HepG2 (cell line): Measurements from ENCODE around the gene RB1. TPM values are rescaled to one million over a fixed set of nuclear protein-coding genes. Genes with fewer than 3 reads are reported as not detected.

ENCODE experiments used
- CENPX ChIP-seq: sonication (generic); formaldehyde crosslinking; IDR thresholded peaks from 2 replicates; pipeline ENCODE4 v1.9.0; 2021; ENCODE audit warnings: mild to moderate bottlenecking, missing genetic modification reagents, moderate library complexity
- GTF2F1 ChIP-seq: fragments of 150-350 bp; IDR thresholded peaks from 2 replicates; pipeline ENCODE4 v1.6.1; 2014; ENCODE audit warnings: low read length
- HMG20B ChIP-seq: conservative IDR thresholded peaks from 2 replicates; pipeline ENCODE4 v1.6.1; 2016; ENCODE audit warnings: missing genetic modification reagents, missing compliant biosample characterization
- HMGXB4 ChIP-seq, 2 experiments: sonication (generic) in 1 of 2; formaldehyde crosslinking in 1 of 2; IDR thresholded peaks; 2 replicates each; pipeline versions ENCODE4 v1.4.0 to v1.6.1; 2018 to 2020; ENCODE audit warnings: missing genetic modification reagents in 2 of 2, borderline replicate concordance in 1 of 2, low read depth in 1 of 2, mild to moderate bottlenecking in 1 of 2, missing biosample characterization in 1 of 2
- LCORL ChIP-seq, 2 experiments: fragments of 450-650 bp in 1 of 2; sonication (generic) in 1 of 2; formaldehyde crosslinking in 1 of 2; IDR thresholded peaks; 2 replicates each; pipeline versions ENCODE4 v1.5.0 to v1.6.1; 2017 to 2020; ENCODE audit warnings: antibody characterized with exemption in 1 of 2, missing genetic modification reagents in 1 of 2
- NCOR1 ChIP-seq: fragments of 200-600 bp; sonication (generic); IDR thresholded peaks from 2 replicates; pipeline ENCODE4 v1.7.0; 2017; ENCODE audit warnings: antibody characterized with exemption, low read length, borderline replicate concordance
- NR2F6 ChIP-seq, 2 experiments: IDR thresholded peaks; 2 replicates each; pipeline ENCODE4 v1.6.1; 2016; ENCODE audit warnings: antibody characterized with exemption in 1 of 2, mild to moderate bottlenecking in 1 of 2
- PHF21A ChIP-seq: sonication (generic); formaldehyde crosslinking; IDR thresholded peaks from 2 replicates; pipeline ENCODE4 v1.5.0; 2020; ENCODE audit warnings: mild to moderate bottlenecking, missing genetic modification reagents
- POGK ChIP-seq: sonication (generic); formaldehyde crosslinking; conservative IDR thresholded peaks from 2 replicates; pipeline ENCODE4 v1.8.0; 2022; ENCODE audit warnings: mild to moderate bottlenecking, moderate library complexity, missing genetic modification reagents
- RORA ChIP-seq: sonication (generic); formaldehyde crosslinking; IDR thresholded peaks from 2 replicates; pipeline ENCODE4 v1.5.0; 2020; ENCODE audit warnings: mild to moderate bottlenecking, missing genetic modification reagents, moderate library complexity
- SIX4 ChIP-seq: sonication (generic); formaldehyde crosslinking; IDR thresholded peaks from 2 replicates; pipeline ENCODE4 v1.4.0; 2020; ENCODE audit warnings: missing genetic modification reagents
- THAP11 ChIP-seq: IDR thresholded peaks from 2 replicates; pipeline ENCODE4 v1.6.1; 2016; ENCODE audit warnings: missing biosample characterization, missing genetic modification reagents
- ZNF207 ChIP-seq: fragments of 450-650 bp; IDR thresholded peaks from 2 replicates; pipeline ENCODE4 v1.6.1; 2016; ENCODE audit warnings: antibody characterized with exemption, borderline replicate concordance
- ZNF326 ChIP-seq: sonication (generic); formaldehyde crosslinking; IDR thresholded peaks from 2 replicates; pipeline ENCODE4 v1.4.0; 2020; ENCODE audit warnings: missing genetic modification reagents, borderline replicate concordance
- ZNF34 ChIP-seq: sonication (generic); formaldehyde crosslinking; IDR thresholded peaks from 2 replicates; pipeline ENCODE4 v1.4.0; 2020; ENCODE audit warnings: mild to moderate bottlenecking, missing genetic modification reagents, borderline replicate concordance
- ZNF746 ChIP-seq: sonication (generic); formaldehyde crosslinking; IDR thresholded peaks from 2 replicates; pipeline ENCODE4 v1.8.0; 2022; ENCODE audit warnings: mild to moderate bottlenecking, missing genetic modification reagents
- polyA plus RNA-seq, 8 experiments: library from polyadenylated mRNA; depleted of rRNA in 3 of 8; stranded (reverse) in 7 of 8; unstranded in 1 of 8; fragments of >200 nt; fragmentation: Illumina TruSeq in 4 of 8; extraction: Trizol in 4 of 8; gene quantifications; 2 replicates each; pipeline versions ENCODE4 v1.2.1 to v1.2.3, GENCODE V29; 2011 to 2016; ENCODE audit warnings: low read depth in 4 of 8, missing spikeins in 1 of 8, mixed read lengths in 1 of 8; ENCODE audit not compliant: insufficient read depth in 1 of 8
- total RNA-seq, 5 experiments: library from RNA; depleted of rRNA; stranded (reverse); fragments of >200 nt; fragmentation: Illumina TruSeq; extraction: Trizol; gene quantifications; 2 replicates each; pipeline ENCODE4 v1.2.3, GENCODE V29; 2016; ENCODE audit warnings: low read depth in 1 of 5
- TF ChIP-seq, protein P1 (sequence below): sonication (generic); formaldehyde crosslinking; IDR thresholded peaks from 2 replicates; pipeline ENCODE4 v1.5.1; 2020; ENCODE audit warnings: mild to moderate bottlenecking, missing genetic modification reagents, moderate library complexity
- TF ChIP-seq, protein P2 (sequence below): sonication (generic); formaldehyde crosslinking; IDR thresholded peaks from 2 replicates; pipeline ENCODE4 v1.4.0; 2020; ENCODE audit warnings: missing genetic modification reagents, low read depth, mild to moderate bottlenecking, borderline replicate concordance
- TF ChIP-seq, protein P3 (sequence below): sonication (generic); formaldehyde crosslinking; IDR thresholded peaks from 2 replicates; pipeline ENCODE4 v1.5.0; 2020; ENCODE audit warnings: missing genetic modification reagents

RB1 gene
- total and polyA plus RNA-seq, 2 of the 13 experiments (the other 11 are each of a cell fraction or from before 2014, with no cell fraction given), result 15.6 to 23.7 TPM

DNA sequence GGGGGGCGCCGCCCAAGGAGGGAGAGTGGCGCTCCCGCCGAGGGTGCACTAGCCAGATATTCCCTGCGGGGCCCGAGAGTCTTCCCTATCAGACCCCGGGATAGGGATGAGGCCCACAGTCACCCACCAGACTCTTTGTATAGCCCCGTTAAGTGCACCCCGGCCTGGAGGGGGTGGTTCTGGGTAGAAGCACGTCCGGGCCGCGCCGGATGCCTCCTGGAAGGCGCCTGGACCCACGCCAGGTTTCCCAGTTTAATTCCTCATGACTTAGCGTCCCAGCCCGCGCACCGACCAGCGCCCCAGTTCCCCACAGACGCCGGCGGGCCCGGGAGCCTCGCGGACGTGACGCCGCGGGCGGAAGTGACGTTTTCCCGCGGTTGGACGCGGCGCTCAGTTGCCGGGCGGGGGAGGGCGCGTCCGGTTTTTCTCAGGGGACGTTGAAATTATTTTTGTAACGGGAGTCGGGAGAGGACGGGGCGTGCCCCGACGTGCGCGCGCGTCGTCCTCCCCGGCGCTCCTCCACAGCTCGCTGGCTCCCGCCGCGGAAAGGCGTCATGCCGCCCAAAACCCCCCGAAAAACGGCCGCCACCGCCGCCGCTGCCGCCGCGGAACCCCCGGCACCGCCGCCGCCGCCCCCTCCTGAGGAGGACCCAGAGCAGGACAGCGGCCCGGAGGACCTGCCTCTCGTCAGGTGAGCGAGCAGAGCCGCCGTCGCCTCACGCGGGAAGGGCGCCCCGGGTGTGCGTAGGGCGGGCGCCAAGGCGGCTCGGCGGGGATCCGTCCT lies at the start of gene RB1 (continued):
- TF ChIP-seq, protein P1, sequence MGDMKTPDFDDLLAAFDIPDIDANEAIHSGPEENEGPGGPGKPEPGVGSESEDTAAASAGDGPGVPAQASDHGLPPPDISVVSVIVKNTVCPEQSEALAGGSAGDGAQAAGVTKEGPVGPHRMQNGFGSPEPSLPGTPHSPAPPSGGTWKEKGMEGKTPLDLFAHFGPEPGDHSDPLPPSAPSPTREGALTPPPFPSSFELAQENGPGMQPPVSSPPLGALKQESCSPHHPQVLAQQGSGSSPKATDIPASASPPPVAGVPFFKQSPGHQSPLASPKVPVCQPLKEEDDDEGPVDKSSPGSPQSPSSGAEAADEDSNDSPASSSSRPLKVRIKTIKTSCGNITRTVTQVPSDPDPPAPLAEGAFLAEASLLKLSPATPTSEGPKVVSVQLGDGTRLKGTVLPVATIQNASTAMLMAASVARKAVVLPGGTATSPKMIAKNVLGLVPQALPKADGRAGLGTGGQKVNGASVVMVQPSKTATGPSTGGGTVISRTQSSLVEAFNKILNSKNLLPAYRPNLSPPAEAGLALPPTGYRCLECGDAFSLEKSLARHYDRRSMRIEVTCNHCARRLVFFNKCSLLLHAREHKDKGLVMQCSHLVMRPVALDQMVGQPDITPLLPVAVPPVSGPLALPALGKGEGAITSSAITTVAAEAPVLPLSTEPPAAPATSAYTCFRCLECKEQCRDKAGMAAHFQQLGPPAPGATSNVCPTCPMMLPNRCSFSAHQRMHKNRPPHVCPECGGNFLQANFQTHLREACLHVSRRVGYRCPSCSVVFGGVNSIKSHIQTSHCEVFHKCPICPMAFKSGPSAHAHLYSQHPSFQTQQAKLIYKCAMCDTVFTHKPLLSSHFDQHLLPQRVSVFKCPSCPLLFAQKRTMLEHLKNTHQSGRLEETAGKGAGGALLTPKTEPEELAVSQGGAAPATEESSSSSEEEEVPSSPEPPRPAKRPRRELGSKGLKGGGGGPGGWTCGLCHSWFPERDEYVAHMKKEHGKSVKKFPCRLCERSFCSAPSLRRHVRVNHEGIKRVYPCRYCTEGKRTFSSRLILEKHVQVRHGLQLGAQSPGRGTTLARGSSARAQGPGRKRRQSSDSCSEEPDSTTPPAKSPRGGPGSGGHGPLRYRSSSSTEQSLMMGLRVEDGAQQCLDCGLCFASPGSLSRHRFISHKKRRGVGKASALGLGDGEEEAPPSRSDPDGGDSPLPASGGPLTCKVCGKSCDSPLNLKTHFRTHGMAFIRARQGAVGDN, result peak; percentile 93
- TF ChIP-seq, protein P2, sequence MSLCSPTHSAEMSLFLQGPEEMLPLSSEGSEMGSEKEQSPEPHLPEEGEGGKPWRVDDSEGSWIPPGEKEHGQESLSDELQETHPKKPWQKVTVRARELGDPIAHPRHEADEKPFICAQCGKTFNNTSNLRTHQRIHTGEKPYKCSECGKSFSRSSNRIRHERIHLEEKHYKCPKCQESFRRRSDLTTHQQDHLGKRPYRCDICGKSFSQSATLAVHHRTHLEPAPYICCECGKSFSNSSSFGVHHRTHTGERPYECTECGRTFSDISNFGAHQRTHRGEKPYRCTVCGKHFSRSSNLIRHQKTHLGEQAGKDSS (CRISPR knock-in tag), result peak; percentile 36; the same call in 1 of the 2 replicates
- TF ChIP-seq SIX4 (CRISPR knock-in tag) (no peak), CENPX (CRISPR knock-in tag) (no peak), ZNF746 (CRISPR knock-in tag) (no peak), POGK (CRISPR knock-in tag) (peak; percentile 77), ZNF207 (no peak), THAP11 (CRISPR knock-in tag) (peak; percentile 82), PHF21A (CRISPR knock-in tag) (peak; percentile 82; the same call in 1 of the 2 replicates), NCOR1 (peak; percentile 9; the same call in 1 of the 2 replicates), LCORL (IDR thresholded peaks at IDR 0.05) (no peak), LCORL (CRISPR knock-in tag; IDR thresholded peaks at IDR 0.05) (no peak), HMGXB4 (CRISPR knock-in tag; IDR thresholded peaks at IDR 0.05; ENCODE audit: borderline replicate concordance in 1 of 2, low read depth in 1 of 2) (peak; percentile 72 to 74; a peak in 3 of 4 replicates), ZNF326 (CRISPR knock-in tag) (no peak), ZNF34 (CRISPR knock-in tag) (no peak), NR2F6 (IDR thresholded peaks at IDR 0.05) (no peak), NR2F6 (CRISPR knock-in tag; IDR thresholded peaks at IDR 0.05) (no peak), RORA (CRISPR knock-in tag) (no peak), GTF2F1 (no peak), HMG20B (CRISPR knock-in tag) (no peak)
- TF ChIP-seq, protein P3, sequence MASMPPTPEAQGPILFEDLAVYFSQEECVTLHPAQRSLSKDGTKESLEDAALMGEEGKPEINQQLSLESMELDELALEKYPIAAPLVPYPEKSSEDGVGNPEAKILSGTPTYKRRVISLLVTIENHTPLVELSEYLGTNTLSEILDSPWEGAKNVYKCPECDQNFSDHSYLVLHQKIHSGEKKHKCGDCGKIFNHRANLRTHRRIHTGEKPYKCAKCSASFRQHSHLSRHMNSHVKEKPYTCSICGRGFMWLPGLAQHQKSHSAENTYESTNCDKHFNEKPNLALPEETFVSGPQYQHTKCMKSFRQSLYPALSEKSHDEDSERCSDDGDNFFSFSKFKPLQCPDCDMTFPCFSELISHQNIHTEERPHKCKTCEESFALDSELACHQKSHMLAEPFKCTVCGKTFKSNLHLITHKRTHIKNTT (CRISPR knock-in tag), result no peak
